Colon (tissue), 2 donors: ENCODE data around the gene PRPF40A.

Experiments
- FAIRE-seq: peaks from 2 replicates; lab custom pipeline; 2012; peaks lifted over from hg19 to GRCh38; lab: Jason Lieb, UNC
- donor health status: control.
- donor health status: control.

The PRPF40A gene

DNA sequence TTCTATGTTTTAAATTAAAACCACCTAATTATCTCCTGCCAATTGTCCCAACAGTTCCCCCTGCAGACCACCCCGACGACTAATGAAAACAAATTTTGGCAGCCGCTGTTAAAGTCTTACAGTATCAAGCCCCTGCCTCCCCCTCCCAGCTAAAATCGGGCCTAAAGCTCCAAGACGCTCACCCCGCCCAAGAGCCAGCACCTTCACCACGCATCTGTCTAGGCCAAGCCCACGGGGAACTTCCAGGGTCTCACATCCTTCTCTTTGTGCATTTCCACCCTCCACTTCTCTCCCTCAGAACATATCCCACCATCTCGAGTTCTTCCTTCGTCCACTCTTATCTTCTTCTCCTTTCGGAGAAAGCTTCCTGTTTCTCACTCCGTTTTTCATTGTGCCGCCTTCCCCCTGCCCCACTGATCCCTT, 445 bp downstream of the PRPF40A start:
- FAIRE-seq = no peak

DNA sequence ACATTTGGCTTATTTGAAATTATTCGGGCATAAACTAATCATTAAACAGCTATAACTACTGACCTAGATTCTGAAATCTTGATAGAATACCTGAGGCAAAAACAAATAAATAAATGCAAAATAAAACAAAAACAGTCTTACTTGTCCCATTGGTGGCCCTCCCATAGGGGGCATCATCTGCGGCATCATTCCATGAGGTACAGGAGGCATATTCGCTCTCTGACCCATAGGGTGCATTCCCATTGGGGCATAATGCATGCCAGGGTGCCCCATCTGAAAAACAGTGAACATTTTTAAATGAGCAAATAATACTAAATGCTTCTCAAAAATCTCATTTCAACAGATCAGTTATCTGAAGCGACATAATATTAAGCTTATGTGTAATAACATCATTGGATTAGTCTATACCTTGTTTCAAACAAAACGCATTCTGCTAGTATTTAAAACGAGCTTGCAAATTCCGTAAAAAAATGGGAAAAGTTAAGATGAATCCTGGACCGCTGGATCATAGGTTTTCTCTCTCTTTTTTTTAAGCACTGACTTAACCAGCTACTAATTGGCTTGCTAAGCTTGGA, 1.3 kb downstream of the PRPF40A start:
- FAIRE-seq = no peak

GRCh38 chr2:152715112-152715511, 2.1 kb downstream of the PRPF40A start:
- no peak for FAIRE-seq

DNA sequence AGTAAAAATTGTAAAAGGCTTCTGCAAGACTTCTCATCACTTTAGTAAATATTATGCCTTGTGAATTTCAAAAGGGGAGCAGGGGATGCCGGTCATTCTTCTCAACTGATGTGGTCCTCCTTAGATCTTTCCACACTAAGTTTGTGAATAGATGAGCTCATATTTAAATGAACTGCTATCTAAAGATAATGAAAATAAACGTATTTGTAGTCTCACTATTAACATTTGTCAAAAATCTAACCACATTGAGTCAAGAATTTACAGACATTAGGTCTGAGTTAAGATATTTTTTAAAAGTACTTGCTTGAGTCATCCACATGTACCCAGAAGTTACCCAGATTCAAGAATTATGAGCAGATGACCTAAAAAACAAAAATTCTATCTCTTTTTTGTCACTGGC, 6.5 kb downstream of the PRPF40A start:
- no peak for FAIRE-seq

GRCh38 chr2:152708742-152709141, 8.5 kb downstream of the PRPF40A start:
- no peak for FAIRE-seq

DNA sequence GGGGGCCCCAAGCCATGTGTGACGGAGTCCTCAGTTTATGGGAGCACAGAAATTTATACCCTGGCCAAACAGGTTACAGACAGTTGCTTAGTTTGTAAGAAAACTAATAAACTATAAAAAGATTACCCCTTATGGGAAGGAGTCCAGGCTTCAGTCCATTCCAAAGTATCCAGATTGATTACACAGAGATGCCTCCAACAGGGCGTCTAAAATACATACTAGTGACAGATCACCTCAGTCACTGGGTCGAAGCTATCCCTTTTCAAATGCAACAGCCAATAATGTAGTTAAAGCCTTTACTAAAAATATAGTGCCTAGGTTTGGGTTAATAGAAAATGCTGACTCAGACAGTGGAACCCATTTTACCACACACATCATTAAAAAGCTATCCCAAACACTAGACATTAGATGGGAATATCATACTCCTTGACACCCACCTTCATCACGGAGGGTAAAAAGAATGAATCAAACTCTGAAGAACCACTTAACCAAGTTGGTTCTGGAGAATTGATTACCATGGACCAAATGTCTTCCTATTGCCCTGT, 10.7 kb downstream of the PRPF40A start:
- FAIRE-seq = no peak

GRCh38 chr2:152701198-152701597, 16.1 kb downstream of the PRPF40A start:
- FAIRE-seq = no peak

- no peak for FAIRE-seq
These were observed 20.8 kb downstream of the PRPF40A start for GRCh38 chr2:152696476-152696875.

DNA sequence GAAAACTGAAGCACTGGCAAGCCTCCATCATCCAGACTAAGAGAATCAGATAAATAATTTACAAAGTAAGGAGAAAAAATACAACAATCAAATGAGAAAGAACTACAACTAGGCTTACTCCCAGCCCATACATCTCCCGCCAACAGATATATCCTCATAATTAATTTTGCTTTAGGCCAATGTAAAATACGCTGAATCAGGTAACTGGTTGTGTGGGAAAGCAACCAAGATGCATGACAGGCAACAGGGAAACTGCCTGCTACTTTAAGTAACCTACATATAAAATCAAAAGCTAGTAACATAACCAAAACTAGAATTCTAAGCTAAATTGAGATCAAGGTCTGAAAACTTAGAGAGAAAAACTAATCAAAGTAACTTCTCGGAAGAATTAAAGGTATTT, 21.5 kb downstream of the PRPF40A start:
- FAIRE-seq = no peak

- no peak for FAIRE-seq
These were observed 23.1 kb downstream of the PRPF40A start for GRCh38 chr2:152694161-152694661.

DNA sequence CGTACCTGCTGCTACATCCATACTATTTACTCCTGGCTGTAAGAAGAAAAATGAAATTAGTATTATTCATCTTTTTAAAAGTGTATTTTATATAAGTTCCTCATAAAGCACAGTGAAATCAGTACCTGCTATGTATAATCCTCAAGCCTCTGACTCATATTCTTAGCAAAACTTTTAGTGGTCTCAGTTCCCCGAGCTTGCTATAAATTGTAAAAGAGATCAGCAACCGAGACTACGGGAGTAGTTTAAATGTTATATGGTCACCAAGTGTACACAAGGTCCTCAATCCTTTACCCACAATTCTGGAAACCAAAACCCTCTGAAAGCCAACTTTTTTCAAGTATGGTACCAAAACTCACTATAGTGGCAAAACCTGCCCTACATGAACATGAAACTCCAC, 24.2 kb downstream of the PRPF40A start:
- FAIRE-seq = no peak

GRCh38 chr2:152686321-152686720, 30.9 kb downstream of the PRPF40A start:
- FAIRE-seq = no peak

DNA sequence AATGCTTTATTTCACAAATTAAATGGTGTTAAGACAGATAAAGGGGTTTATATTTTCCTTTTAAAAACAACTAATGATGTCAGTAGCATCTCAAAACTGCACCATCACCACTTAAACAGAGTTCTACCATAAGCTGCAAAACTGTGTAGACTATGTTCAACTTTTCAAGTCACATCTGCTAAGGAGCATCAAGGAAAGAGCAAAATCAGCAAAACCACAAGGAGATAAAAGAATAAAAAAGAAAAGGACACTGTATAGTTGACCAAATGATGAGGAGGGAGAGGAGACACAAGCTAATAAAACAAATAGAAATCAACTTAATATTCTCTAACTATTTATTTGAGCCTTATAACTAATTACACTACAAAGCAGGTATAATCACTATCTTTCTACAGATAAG, 33.9 kb downstream of the PRPF40A start:
- FAIRE-seq = no peak

DNA sequence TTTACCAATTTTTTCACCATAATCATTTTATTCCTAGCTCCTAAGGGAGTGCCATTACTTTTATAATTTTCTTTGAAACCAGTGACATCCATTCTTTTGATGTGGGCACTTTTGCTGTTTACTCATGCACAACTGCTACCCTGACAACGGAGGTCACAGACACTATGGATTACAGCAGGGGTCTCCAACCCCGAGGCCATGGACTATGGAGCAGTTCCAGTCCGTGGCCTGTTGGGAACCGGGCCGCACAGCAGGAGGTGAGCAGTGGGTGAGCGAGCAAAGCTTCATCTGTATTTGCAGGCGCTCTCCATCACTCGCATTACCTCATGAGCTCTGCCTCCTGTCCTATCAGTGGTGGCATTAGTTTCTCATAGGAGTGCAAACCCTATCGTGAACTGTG, 34.6 kb downstream of the PRPF40A start:
- no peak for FAIRE-seq

GRCh38 chr2:152678808-152679207, 38.5 kb downstream of the PRPF40A start:
- FAIRE-seq = peak; percentile 53

GRCh38 chr2:152676461-152676860, 40.8 kb downstream of the PRPF40A start:
- no peak for FAIRE-seq

- FAIRE-seq = no peak
These were observed 42.9 kb downstream of the PRPF40A start for GRCh38 chr2:152674334-152674733.

DNA sequence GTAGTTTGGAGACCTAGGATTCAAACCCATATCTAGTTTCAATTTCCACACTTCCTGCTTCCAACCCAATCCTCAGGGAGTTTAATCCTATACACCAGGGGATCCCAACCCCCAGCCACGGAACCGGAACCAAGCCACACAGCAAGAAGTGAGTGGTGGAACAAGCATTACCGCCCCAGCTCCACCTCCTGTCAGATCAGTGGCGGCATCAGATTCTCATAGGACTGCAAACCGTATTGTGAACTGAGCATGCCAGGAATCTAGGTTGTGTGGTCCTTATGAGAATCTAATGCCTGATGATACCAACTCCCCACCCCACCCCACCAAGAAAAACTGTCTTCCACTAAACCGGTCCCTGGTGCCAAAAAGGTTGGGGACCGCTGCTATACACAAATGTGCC, 52.5 kb downstream of the PRPF40A start:
- no peak for FAIRE-seq

DNA sequence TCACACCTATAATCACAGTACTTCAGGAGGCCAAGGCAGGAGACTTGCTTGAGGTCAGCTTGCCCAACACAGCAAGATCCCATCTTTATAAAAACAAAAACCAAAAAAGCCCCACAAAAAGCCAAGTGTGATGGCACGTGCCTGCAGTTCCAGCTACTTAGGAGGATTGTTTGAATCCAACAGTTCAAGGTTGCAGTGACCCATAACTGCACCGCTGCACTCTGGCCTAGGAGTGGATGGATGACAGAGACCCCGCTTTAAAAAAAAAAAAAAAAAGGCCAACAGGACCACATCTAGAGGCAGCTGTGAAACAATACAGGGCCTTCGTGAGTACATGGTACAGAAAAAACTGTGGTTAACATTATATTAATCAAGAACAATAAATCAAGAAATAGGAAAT, 56.2 kb downstream of the PRPF40A start:
- no peak for FAIRE-seq

DNA sequence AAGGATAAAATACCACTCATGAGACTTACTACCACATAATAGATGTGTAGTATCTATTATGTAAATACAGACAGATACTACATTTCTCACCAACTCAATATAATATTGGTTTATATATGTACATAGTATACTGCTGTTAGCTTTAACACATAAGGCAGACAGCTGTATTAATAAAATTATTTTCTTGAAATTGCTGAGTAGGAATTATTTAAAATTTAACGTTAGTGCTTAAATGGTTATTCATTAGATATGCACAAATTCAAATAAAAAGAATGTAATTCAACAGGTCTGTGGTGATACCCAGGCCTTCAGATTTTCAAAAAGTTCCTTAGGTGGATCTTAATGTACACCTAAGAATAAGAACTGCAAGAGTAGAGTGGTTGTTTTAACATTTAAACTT, 59.0 kb downstream of the PRPF40A start:
- no peak for FAIRE-seq

GRCh38 chr2:152657043-152657442, 60.2 kb downstream of the PRPF40A start:
- FAIRE-seq = no peak

- FAIRE-seq = no peak
These were observed 61.4 kb downstream of the PRPF40A start for GRCh38 chr2:152655880-152656279.

DNA sequence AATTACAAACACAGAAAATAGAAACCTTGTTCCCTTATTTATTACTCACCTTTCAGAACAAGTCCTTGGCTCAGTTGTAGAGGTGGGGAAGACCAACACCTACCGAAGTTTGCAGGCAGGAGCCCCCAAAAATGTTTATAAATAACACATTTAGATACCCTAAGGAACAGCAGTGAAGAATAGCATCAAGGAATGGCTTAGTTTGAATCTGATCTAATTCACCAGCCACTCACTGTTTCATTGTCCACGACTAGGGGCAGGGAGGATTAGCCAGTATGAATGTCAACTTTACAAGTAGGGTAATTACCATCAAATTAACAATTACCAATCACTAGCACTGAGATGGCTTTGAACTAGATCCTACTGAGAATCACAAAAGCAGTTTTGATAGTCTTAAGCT, 65.4 kb downstream of the PRPF40A start:
- FAIRE-seq = no peak

DNA sequence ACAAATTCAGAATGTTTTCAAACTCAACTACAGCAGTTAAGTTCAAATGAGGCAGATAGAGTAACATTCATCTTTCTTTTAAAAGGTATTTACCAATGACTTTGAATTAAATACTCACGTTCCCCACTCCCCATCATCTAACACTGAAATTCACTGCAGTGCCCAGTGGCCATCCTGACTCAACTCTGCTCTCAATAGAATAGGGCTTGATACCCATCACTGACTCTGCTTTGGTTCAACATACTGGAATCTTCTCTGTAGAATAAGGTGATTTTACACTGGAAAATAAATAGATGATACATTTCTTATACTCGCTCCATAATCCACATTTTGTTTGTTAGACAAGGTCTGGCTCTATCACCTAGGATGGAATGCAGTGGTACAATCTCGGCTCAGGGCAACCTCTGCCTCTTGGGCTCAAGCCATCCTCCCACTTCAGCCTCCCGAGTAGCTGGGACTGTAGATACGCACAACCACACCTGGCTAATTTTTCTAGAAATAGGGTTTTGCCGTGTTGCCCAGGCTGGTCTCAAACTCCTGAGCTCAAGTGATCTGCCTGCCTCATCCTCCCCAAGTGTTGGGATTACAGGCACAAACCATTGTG, 66.4 kb downstream of the PRPF40A start:
- no peak for FAIRE-seq
